Measurements from ENCODE around the gene EMC6.

EMC6 gene

GRCh38 chr17:3665834-3666233 is 2.8 kb upstream of the EMC6 start:
- ChIA-PET POLR2A (no interaction called here), CTCF (no interaction called here)
- TF ChIP-seq TARDBP (IDR thresholded peaks at IDR 0.05) (no peak), L3MBTL2 (conservative IDR thresholded peaks at IDR 0.05) (no peak), LEF1 (IDR thresholded peaks at IDR 0.05; ENCODE audit: borderline replicate concordance) (no peak), HDGF (IDR thresholded peaks at IDR 0.05; ENCODE audit: borderline replicate concordance) (no peak), FOXA1 (IDR thresholded peaks at IDR 0.05) (no peak)

GRCh38 chr17:3666516-3666915 is 2.1 kb upstream of the EMC6 start:
- no peak for DNase-seq (ENCODE audit: extremely low spot score)
- POLR2A ChIA-PET = interaction anchor here (2.8 kb wide), 1 partner anchor 30 kb away, joined by 17 read pairs; the partner anchor contains the start of genes CTNS and SHPK
- CTCF ChIA-PET = no interaction called here
- TF ChIP-seq CTBP1 (IDR thresholded peaks at IDR 0.05; ENCODE audit: borderline replicate concordance) (no peak), L3MBTL2 (conservative IDR thresholded peaks at IDR 0.05) (no peak), SUZ12 (IDR thresholded peaks at IDR 0.05) (no peak), ELF4 (IDR thresholded peaks at IDR 0.05) (no peak), BHLHE40 (IDR thresholded peaks at IDR 0.05; ENCODE audit: borderline replicate concordance) (no peak)

More at GRCh38 chr17:3665834-3666233, 2.8 kb upstream of the EMC6 start:
- DNase-seq (ENCODE audit: extremely low spot score) = no peak

- ChIA-PET POLR2A (interaction anchor here (0.7 to 2.8 kb wide), 4 partner anchors 20 to 56 kb away, joined by 3 to 17 read pairs (median 4); partner anchors contain the start of genes CTNS, HASPIN and SHPK), CTCF (interaction anchor here (0.7 to 0.8 kb wide), 2 partner anchors 15 to 70 kb away, joined by 3 to 4 read pairs; no protein-coding TSS in a partner anchor)
- peak; percentile 67 for DNase-seq (ENCODE audit: extremely low spot score)
- TF ChIP-seq FOXA1 (IDR thresholded peaks at IDR 0.05) (no peak), CTBP1 (IDR thresholded peaks at IDR 0.05; ENCODE audit: borderline replicate concordance) (no peak), BHLHE40 (IDR thresholded peaks at IDR 0.05; ENCODE audit: borderline replicate concordance) (no peak), TARDBP (IDR thresholded peaks at IDR 0.05) (no peak), ARNT (IDR thresholded peaks at IDR 0.05) (no peak), LEF1 (IDR thresholded peaks at IDR 0.05; ENCODE audit: borderline replicate concordance) (no peak), HDGF (IDR thresholded peaks at IDR 0.05; ENCODE audit: borderline replicate concordance) (no peak), SP1 (IDR thresholded peaks at IDR 0.05) (no peak), FOXM1 (IDR thresholded peaks at IDR 0.05; ENCODE audit: borderline replicate concordance) (no peak), L3MBTL2 (conservative IDR thresholded peaks at IDR 0.05) (no peak), ELF4 (IDR thresholded peaks at IDR 0.05) (no peak), NFRKB (IDR thresholded peaks at IDR 0.05) (no peak), SUZ12 (IDR thresholded peaks at IDR 0.05) (no peak), FOXK2 (IDR thresholded peaks at IDR 0.05) (no peak), PKNOX1 (IDR thresholded peaks at IDR 0.05) (no peak), ZNF384 (IDR thresholded peaks at IDR 0.05) (no peak)
Observed at GRCh38 chr17:3667366-3668278, 990 bp upstream of the EMC6 start.

GRCh38 chr17:3669085-3669347 is 404 bp downstream of the EMC6 start:
- POLR2A ChIA-PET = interaction anchor here (0.6 to 2.8 kb wide), 3 partner anchors 15 to 32 kb away, joined by 3 to 17 read pairs (median 3); partner anchors contain the start of genes CTNS and SHPK
- CTCF ChIA-PET = no interaction called here
- no peak for DNase-seq (ENCODE audit: extremely low spot score)
- no peak for TF ChIP-seq BHLHE40 (IDR thresholded peaks at IDR 0.05; ENCODE audit: borderline replicate concordance)
- TF ChIP-seq SP1 (IDR thresholded peaks at IDR 0.05) = no peak
- no peak for TF ChIP-seq FOXK2 (IDR thresholded peaks at IDR 0.05)
- no peak for TF ChIP-seq ZNF384 (IDR thresholded peaks at IDR 0.05)
- no peak for TF ChIP-seq FOXM1 (IDR thresholded peaks at IDR 0.05; ENCODE audit: borderline replicate concordance)
- TF ChIP-seq CTBP1 (IDR thresholded peaks at IDR 0.05; ENCODE audit: borderline replicate concordance) = no peak
- TF ChIP-seq LEF1 (IDR thresholded peaks at IDR 0.05; ENCODE audit: borderline replicate concordance) = no peak
- no peak for TF ChIP-seq TARDBP (IDR thresholded peaks at IDR 0.05)
- no peak for TF ChIP-seq ARNT (IDR thresholded peaks at IDR 0.05)
- no peak for TF ChIP-seq HDGF (IDR thresholded peaks at IDR 0.05; ENCODE audit: borderline replicate concordance)
- TF ChIP-seq ELF4 (IDR thresholded peaks at IDR 0.05) = no peak
- TF ChIP-seq FOXA1 (IDR thresholded peaks at IDR 0.05) = no peak
- TF ChIP-seq NFRKB (IDR thresholded peaks at IDR 0.05) = no peak
- no peak for TF ChIP-seq SUZ12 (IDR thresholded peaks at IDR 0.05)
- no peak for TF ChIP-seq L3MBTL2 (conservative IDR thresholded peaks at IDR 0.05)
- TF ChIP-seq PKNOX1 (IDR thresholded peaks at IDR 0.05) = no peak

- no peak for DNase-seq (ENCODE audit: extremely low spot score)
- no peak for TF ChIP-seq ZNF384 (IDR thresholded peaks at IDR 0.05)
- no peak for TF ChIP-seq L3MBTL2 (conservative IDR thresholded peaks at IDR 0.05)
- TF ChIP-seq SUZ12 (IDR thresholded peaks at IDR 0.05) = no peak
- no peak for TF ChIP-seq NFRKB (IDR thresholded peaks at IDR 0.05)
- no peak for TF ChIP-seq BHLHE40 (IDR thresholded peaks at IDR 0.05; ENCODE audit: borderline replicate concordance)
- TF ChIP-seq TARDBP (IDR thresholded peaks at IDR 0.05) = no peak
- TF ChIP-seq FOXA1 (IDR thresholded peaks at IDR 0.05) = no peak
- no peak for TF ChIP-seq FOXK2 (IDR thresholded peaks at IDR 0.05)
- TF ChIP-seq ARNT (IDR thresholded peaks at IDR 0.05) = no peak
- TF ChIP-seq ELF4 (IDR thresholded peaks at IDR 0.05) = no peak
- ChIA-PET POLR2A (no interaction called here), CTCF (no interaction called here)
Observed at GRCh38 chr17:3669548-3669947, 936 bp downstream of the EMC6 start.

GRCh38 chr17:3672571-3672970 is 4.0 kb downstream of the EMC6 start:
- no peak for TF ChIP-seq SP1 (IDR thresholded peaks at IDR 0.05)
- no peak for TF ChIP-seq ELF4 (IDR thresholded peaks at IDR 0.05)
- no peak for TF ChIP-seq FOXK2 (IDR thresholded peaks at IDR 0.05)
- TF ChIP-seq TARDBP (IDR thresholded peaks at IDR 0.05) = no peak
- TF ChIP-seq ARNT (IDR thresholded peaks at IDR 0.05) = no peak
- no peak for TF ChIP-seq FOXA1 (IDR thresholded peaks at IDR 0.05)
- TF ChIP-seq BHLHE40 (IDR thresholded peaks at IDR 0.05; ENCODE audit: borderline replicate concordance) = no peak
- TF ChIP-seq LEF1 (IDR thresholded peaks at IDR 0.05; ENCODE audit: borderline replicate concordance) = no peak
- TF ChIP-seq NFRKB (IDR thresholded peaks at IDR 0.05) = no peak
- TF ChIP-seq L3MBTL2 (conservative IDR thresholded peaks at IDR 0.05) = no peak
- TF ChIP-seq FOXM1 (IDR thresholded peaks at IDR 0.05; ENCODE audit: borderline replicate concordance) = no peak
- no peak for TF ChIP-seq PKNOX1 (IDR thresholded peaks at IDR 0.05)
- no peak for TF ChIP-seq SUZ12 (IDR thresholded peaks at IDR 0.05)
- no peak for TF ChIP-seq HDGF (IDR thresholded peaks at IDR 0.05; ENCODE audit: borderline replicate concordance)
- ChIA-PET CTCF (no interaction called here), POLR2A (no interaction called here)

More at GRCh38 chr17:3672571-3672970, 4.0 kb downstream of the EMC6 start:
- DNase-seq (ENCODE audit: extremely low spot score) = no peak
